PC-3 (cell line): ENCODE measurements around the gene TMPRSS15.

Experiments used
- CTCF ChIP-seq: fragments of 300-600 bp; sonication (generic); conservative IDR thresholded peaks from 2 replicates; pipeline ENCODE4 v1.5.1; 2017; ENCODE audit warnings: antibody characterized with exemption, low read depth, mild to moderate bottlenecking, low read length
- EZH2 ChIP-seq: fragments of 300-600 bp; sonication (generic); IDR thresholded peaks from one replicate; pipeline ENCODE4 v1.6.1; 2017; ENCODE audit warnings: antibody characterized with exemption, mild to moderate bottlenecking, low read length; ENCODE audit not compliant: unreplicated experiment

- TF ChIP-seq CTCF (no peak), EZH2 (no peak)
Observed at GRCh38 chr21:18430341-18430740, 26.8 kb upstream of the TMPRSS15 start.
